Measurements from ENCODE around the gene TP53AIP1.

TP53AIP1 gene

GRCh38 chr11:128888034-128888985 is 54.4 kb downstream of the TP53AIP1 start:
- no peak for TF ChIP-seq CTCF (IDR thresholded peaks at IDR 0.05)

DNA sequence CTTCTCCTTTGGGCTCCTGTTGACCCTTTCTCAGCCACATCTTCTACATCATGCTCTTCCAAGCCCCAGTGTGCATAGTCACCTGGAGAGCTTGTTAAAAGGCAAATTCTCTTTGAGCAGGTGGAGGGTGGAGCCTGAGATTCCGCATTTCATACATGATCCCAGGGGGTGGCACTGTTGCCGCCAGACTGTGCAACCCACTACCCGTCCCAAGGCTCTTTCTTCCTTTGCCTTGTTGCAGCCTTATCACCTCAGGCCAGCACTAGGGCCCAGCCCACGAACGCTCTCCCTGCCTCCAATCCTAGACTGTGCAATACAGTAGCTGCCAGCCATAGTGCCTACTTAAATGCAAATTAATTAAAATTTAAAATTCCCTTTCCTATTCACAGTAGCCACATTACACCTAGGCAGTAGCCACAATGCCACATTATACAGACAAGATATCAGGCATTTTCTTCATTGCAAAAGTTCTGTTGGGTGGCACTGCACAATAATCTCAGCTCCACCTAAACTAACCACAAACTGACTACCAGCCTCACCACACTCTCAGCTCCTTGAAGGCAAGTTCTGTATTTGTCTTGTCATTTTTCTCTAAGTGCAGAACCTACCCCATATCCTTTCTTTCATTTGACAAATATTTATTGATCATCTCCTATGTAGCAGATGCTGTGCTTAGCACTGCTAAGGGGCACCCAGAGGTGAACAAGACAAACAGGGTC is 56.1 kb downstream of the TP53AIP1 start:
- peak; percentile 59; the same call in 1 of the 2 replicates for TF ChIP-seq CTCF (IDR thresholded peaks at IDR 0.05)
